H9 (cell line): ENCODE measurements around the gene S1PR3. TPM values are rescaled to one million over a fixed set of nuclear protein-coding genes. Genes with fewer than 3 reads are reported as not detected.

Experiments
- DNase-seq: peaks from one replicate; pipeline ENCODE4 v3.0.0-alpha.2; 2017
- H2AFZ ChIP-seq: one replicate; pipeline ENCODE4 v1.6.1; 2013; ENCODE audit warnings: mild to moderate bottlenecking, low read length, control low read depth, moderate library complexity
- H2AK5ac ChIP-seq: 2 replicates; pipeline ENCODE4 v1.6.1; 2013; ENCODE audit warnings: low read length, control low read depth, mixed read lengths; ENCODE audit not compliant: insufficient read length
- H2BK120ac ChIP-seq: one replicate; pipeline ENCODE4 v1.6.1; 2013; ENCODE audit warnings: low read depth, mild to moderate bottlenecking, low read length, control low read depth, inconsistent platforms; ENCODE audit not compliant: poor library complexity, severe bottlenecking
- H2BK12ac ChIP-seq: 2 replicates; pipeline ENCODE4 v1.6.1; 2013; ENCODE audit warnings: low read length, control low read depth, mixed read lengths, low read depth; ENCODE audit not compliant: insufficient read length
- H2BK15ac ChIP-seq: 2 replicates; pipeline ENCODE4 v1.6.1; 2013; ENCODE audit warnings: low read depth, low read length, control low read depth
- H2BK20ac ChIP-seq: one replicate; pipeline ENCODE4 v1.6.1; 2013; ENCODE audit warnings: low read depth, mild to moderate bottlenecking, low read length, control low read depth, inconsistent platforms; ENCODE audit not compliant: poor library complexity, severe bottlenecking
- H2BK5ac ChIP-seq: 2 replicates; pipeline ENCODE4 v1.6.1; 2013; ENCODE audit warnings: low read length, control low read depth, mixed read lengths; ENCODE audit not compliant: insufficient read length
- H3K14ac ChIP-seq: 2 replicates; pipeline ENCODE4 v1.6.1; 2013; ENCODE audit warnings: low read length, control low read depth; ENCODE audit not compliant: insufficient read depth
- H3K18ac ChIP-seq: 2 replicates; pipeline ENCODE4 v1.6.1; 2013; ENCODE audit warnings: low read depth, mild to moderate bottlenecking, mixed read lengths, low read length, control low read depth; ENCODE audit not compliant: insufficient read length
- H3K23ac ChIP-seq: 2 replicates; pipeline ENCODE4 v1.6.1; 2013; ENCODE audit warnings: low read length, control low read depth, mixed read lengths, low read depth; ENCODE audit not compliant: insufficient read length
- H3K23me2 ChIP-seq: 2 replicates; pipeline ENCODE4 v1.6.1; 2013; ENCODE audit warnings: low read depth, mild to moderate bottlenecking, mixed read lengths, low read length, control low read depth; ENCODE audit not compliant: insufficient read length, poor library complexity, severe bottlenecking
- H3K27ac ChIP-seq: 2 replicates; pipeline ENCODE4 v1.5.1; 2013; ENCODE audit warnings: low read length, control low read depth, mixed read lengths, low read depth; ENCODE audit not compliant: insufficient read length
- H3K27me3 ChIP-seq: 2 replicates; pipeline ENCODE4 v1.6.1; 2013; ENCODE audit warnings: low read length, control low read depth, inconsistent platforms; ENCODE audit not compliant: insufficient read depth
- H3K4ac ChIP-seq: 2 replicates; pipeline ENCODE4 v1.6.1; 2013; ENCODE audit warnings: low read depth, mild to moderate bottlenecking, control low read depth, inconsistent platforms, low read length, moderate library complexity
- H3K4me1 ChIP-seq: 2 replicates; pipeline ENCODE4 v1.6.1; 2013; ENCODE audit warnings: low read length, control low read depth, inconsistent platforms; ENCODE audit not compliant: insufficient read depth
- H3K4me2 ChIP-seq: 2 replicates; pipeline ENCODE4 v1.6.1; 2013; ENCODE audit warnings: low read length, control low read depth, mixed read lengths; ENCODE audit not compliant: insufficient read length, insufficient read depth
- H3K56ac ChIP-seq: 2 replicates; pipeline ENCODE4 v1.6.1; 2013; ENCODE audit warnings: low read depth, mild to moderate bottlenecking, mixed read lengths, low read length, control low read depth; ENCODE audit not compliant: insufficient read length
- H3K79me1 ChIP-seq: 2 replicates; pipeline ENCODE4 v1.6.1; 2013; ENCODE audit warnings: low read depth, mild to moderate bottlenecking, moderate library complexity, low read length, control low read depth, inconsistent platforms; ENCODE audit not compliant: insufficient read depth, poor library complexity, severe bottlenecking
- H3K79me2 ChIP-seq: 2 replicates; pipeline ENCODE4 v1.6.1; 2013; ENCODE audit warnings: low read length, control low read depth, inconsistent platforms; ENCODE audit not compliant: insufficient read depth
- H3K9ac ChIP-seq: 2 replicates; pipeline ENCODE4 v1.6.1; 2013; ENCODE audit warnings: low read length, control low read depth, mixed read lengths; ENCODE audit not compliant: insufficient read length; ENCODE audit errors: extremely low read depth
- H3K9me3 ChIP-seq: one replicate; pipeline ENCODE4 v1.6.1; 2013; ENCODE audit warnings: low read depth, low read length, inconsistent platforms; ENCODE audit not compliant: control insufficient read depth
- H3T11ph ChIP-seq: one replicate; pipeline ENCODE4 v1.6.1; 2013; ENCODE audit warnings: mild to moderate bottlenecking, low read length, control low read depth, inconsistent platforms
- H4K20me1 ChIP-seq: one replicate; pipeline ENCODE4 v1.6.1; 2013; ENCODE audit not compliant: control insufficient read depth, insufficient read length, insufficient read depth
- H4K5ac ChIP-seq: 2 replicates; pipeline ENCODE4 v1.6.1; 2013; ENCODE audit warnings: low read depth, mild to moderate bottlenecking, mixed read lengths, low read length, control low read depth; ENCODE audit not compliant: insufficient read length
- H4K8ac ChIP-seq: replicated peaks from 2 replicates; pipeline ENCODE4 v1.6.1; 2013; ENCODE audit warnings: low read length, control low read depth, mixed read lengths, low read depth; ENCODE audit not compliant: insufficient read length
- H4K91ac ChIP-seq: 2 replicates; pipeline ENCODE4 v1.6.1; 2013; ENCODE audit warnings: low read depth, mild to moderate bottlenecking, moderate library complexity, mixed read lengths, low read length, control low read depth; ENCODE audit not compliant: insufficient read length
- H3K27ac Mint-ChIP-seq, 3 experiments: 2 replicates in 2 of 3; 3 replicates in 1 of 3; pipeline ENCODE4 v1.8.0; 2020 to 2021; ENCODE audit warnings: mixed read lengths in 3 of 3, mild to moderate bottlenecking in 1 of 3, moderate library complexity in 1 of 3
- H3K27me3 Mint-ChIP-seq: 2 replicates; pipeline ENCODE4 v1.8.0; 2021; ENCODE audit warnings: low read depth, mild to moderate bottlenecking, moderate library complexity, mixed read lengths
- H3K36me3 Mint-ChIP-seq, 3 experiments: 2 replicates in 2 of 3; 3 replicates in 1 of 3; pipeline ENCODE4 v1.8.0; 2020 to 2021; ENCODE audit warnings: low read depth in 3 of 3, mixed read lengths in 3 of 3; ENCODE audit not compliant: insufficient read depth in 1 of 3
- H3K4me1 Mint-ChIP-seq, 2 experiments: 2 replicates each; pipeline ENCODE4 v1.8.0; 2020; ENCODE audit warnings: mixed read lengths in 2 of 2
- H3K4me3 Mint-ChIP-seq, 2 experiments: 2 replicates in 1 of 2; 3 replicates in 1 of 2; pipeline ENCODE4 v1.8.0; 2020 to 2021; ENCODE audit warnings: mild to moderate bottlenecking in 2 of 2, mixed read lengths in 2 of 2, moderate library complexity in 1 of 2
- H3K9me3 Mint-ChIP-seq, 2 experiments: 2 replicates in 1 of 2; 3 replicates in 1 of 2; pipeline ENCODE4 v1.8.0; 2020; ENCODE audit warnings: mild to moderate bottlenecking in 2 of 2, mixed read lengths in 2 of 2, moderate library complexity in 1 of 2
- CTCF ChIP-seq: fragments of 200-600 bp; sonication (generic); conservative IDR thresholded peaks from 3 replicates; pipeline ENCODE4 v1.8.0; 2021; ENCODE audit warnings: antibody characterized with exemption, mild to moderate bottlenecking
- WGBS: extraction: QIAGEN DNeasy Blood & Tissue Kit; methylation state at CpG from one replicate; pipeline ENCODE4 v1.1.7; 2013; ENCODE audit warnings: missing lambda C conversion rate, low lambda C conversion rate, mixed read lengths; ENCODE audit not compliant: insufficient read length; ENCODE audit errors: extremely low coverage; 5-methylcytosine and 5-hydroxymethylcytosine counted together
- total RNA-seq: library from RNA; stranded (reverse); gene quantifications from 2 replicates; pipeline ENCODE4 v1.2.1, GENCODE V29; 2021

The S1PR3 gene
- total RNA-seq, 1 experiment from 2014 or later: 3.3 TPM

DNA sequence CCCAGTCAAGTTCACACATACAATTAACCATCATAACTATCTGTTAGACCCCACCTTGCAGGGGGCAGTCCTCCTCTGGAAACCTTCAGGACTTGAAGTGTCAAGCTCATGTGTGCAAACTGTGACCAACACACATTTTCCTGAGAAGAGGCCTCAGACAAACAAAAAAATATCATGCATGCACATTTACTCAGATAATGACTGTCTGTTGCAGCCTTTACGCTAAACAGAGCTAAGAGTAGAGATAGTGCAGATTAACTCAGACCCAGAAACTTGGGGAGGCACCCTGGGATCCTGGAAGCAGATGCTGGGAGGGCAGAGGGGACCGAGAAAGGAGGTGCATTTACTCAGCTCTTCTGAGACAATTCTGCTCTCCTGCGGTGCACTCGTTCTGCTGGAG is 3.6 kb upstream of the S1PR3 start:
- no peak overlapping the region for H3K14ac ChIP-seq
- WGBS: no CpG with 5 or more reads among the region's 4 CpGs

More for the DNA sequence above, 3.6 kb upstream of the S1PR3 start:
- 0 out of 2 replicates have a peak, but pooled peaks cover 2% of the 10 kb centered on the region for H3K27me3 ChIP-seq
- no peak overlapping the region for H3K9ac ChIP-seq
- Mint-ChIP-seq H3K27ac (no peak overlapping the region), H3K4me3 (no peak overlapping the region), H3K4me1 (peaks cover 20 to 30% of the 10 kb centered on the region in 2 experiments), H3K9me3 (peaks cover 3% of the 10 kb centered on the region in 2 experiments), H3K27me3 (peaks cover 15% of the 10 kb centered on the region), H3K36me3 (0 out of 7 replicates have a peak, but pooled peaks cover 0 to 2% (median 0%) of the 10 kb centered on the region in 3 experiments)
- no peak overlapping the region for H2AK5ac ChIP-seq
- no peak overlapping the region for H2BK5ac ChIP-seq
- no peak overlapping the region for H2BK12ac ChIP-seq
- no peak overlapping the region for H4K91ac ChIP-seq
- no peak overlapping the region for H3K23ac ChIP-seq
- no peak overlapping the region for H3K27ac ChIP-seq
- no peak overlapping the region for H2AFZ ChIP-seq
- no peaks in the 10 kb centered on the region for H4K20me1 ChIP-seq
- no peak overlapping the region for H2BK20ac ChIP-seq
- no peak for DNase-seq
- no peak for TF ChIP-seq CTCF
- no peaks in the 10 kb centered on the region for H3K9me3 ChIP-seq
- no peak overlapping the region for H4K8ac ChIP-seq
- H3K4ac ChIP-seq: no peak overlapping the region
- H3K23me2 ChIP-seq: peaks cover 18% of the 10 kb centered on the region
- H3K4me1 ChIP-seq: no peaks in the 10 kb centered on the region; the same call in 1 of the 2 replicates
- no peak overlapping the region for H3K4me2 ChIP-seq
- H4K5ac ChIP-seq: no peak overlapping the region
- H3T11ph ChIP-seq: no peak overlapping the region
- H3K79me2 ChIP-seq: no peaks in the 10 kb centered on the region
- no peak overlapping the region for H3K18ac ChIP-seq
- H2BK15ac ChIP-seq: no peak overlapping the region
- H3K56ac ChIP-seq: no peak overlapping the region
- no peaks in the 10 kb centered on the region for H3K79me1 ChIP-seq
- H2BK120ac ChIP-seq: no peak overlapping the region
